PFSK-1 (cell line): ENCODE results near the gene MCRIP2.

Source experiments
- FOXP2 ChIP-seq: optimal IDR thresholded peaks from 2 replicates; pipeline ENCODE3; 2011; ENCODE audit warnings: borderline replicate concordance, control low read depth, inconsistent platforms; ENCODE audit not compliant: insufficient read depth; ENCODE audit errors: extremely low read length, extremely low read depth
- POLR2AphosphoS5 ChIP-seq: IDR thresholded peaks from 2 replicates; pipeline ENCODE4 v1.6.1; 2012; ENCODE audit warnings: low read depth, mild to moderate bottlenecking, control low read depth, low read length, moderate library complexity
- SIN3A ChIP-seq: IDR thresholded peaks from 2 replicates; pipeline ENCODE4 v1.6.1; 2012; ENCODE audit warnings: mild to moderate bottlenecking, low read length, moderate library complexity, borderline replicate concordance; ENCODE audit not compliant: insufficient read depth
- TAF1 ChIP-seq: IDR thresholded peaks from 2 replicates; pipeline ENCODE4 v1.6.1; 2012; ENCODE audit warnings: low read length, control low read depth, borderline replicate concordance; ENCODE audit not compliant: insufficient read depth
- TF ChIP-seq, protein P1 (sequence below), 2 experiments: IDR thresholded peaks; 2 replicates each; pipeline versions ENCODE4 v1.6.1 to v1.8.0; 2011 to 2012; ENCODE audit warnings: low read depth in 2 of 2, low read length in 2 of 2, control low read depth in 1 of 2, inconsistent platforms in 1 of 2, mild to moderate bottlenecking in 1 of 2, moderate library complexity in 1 of 2; ENCODE audit not compliant: insufficient read depth in 1 of 2

MCRIP2 gene

DNA sequence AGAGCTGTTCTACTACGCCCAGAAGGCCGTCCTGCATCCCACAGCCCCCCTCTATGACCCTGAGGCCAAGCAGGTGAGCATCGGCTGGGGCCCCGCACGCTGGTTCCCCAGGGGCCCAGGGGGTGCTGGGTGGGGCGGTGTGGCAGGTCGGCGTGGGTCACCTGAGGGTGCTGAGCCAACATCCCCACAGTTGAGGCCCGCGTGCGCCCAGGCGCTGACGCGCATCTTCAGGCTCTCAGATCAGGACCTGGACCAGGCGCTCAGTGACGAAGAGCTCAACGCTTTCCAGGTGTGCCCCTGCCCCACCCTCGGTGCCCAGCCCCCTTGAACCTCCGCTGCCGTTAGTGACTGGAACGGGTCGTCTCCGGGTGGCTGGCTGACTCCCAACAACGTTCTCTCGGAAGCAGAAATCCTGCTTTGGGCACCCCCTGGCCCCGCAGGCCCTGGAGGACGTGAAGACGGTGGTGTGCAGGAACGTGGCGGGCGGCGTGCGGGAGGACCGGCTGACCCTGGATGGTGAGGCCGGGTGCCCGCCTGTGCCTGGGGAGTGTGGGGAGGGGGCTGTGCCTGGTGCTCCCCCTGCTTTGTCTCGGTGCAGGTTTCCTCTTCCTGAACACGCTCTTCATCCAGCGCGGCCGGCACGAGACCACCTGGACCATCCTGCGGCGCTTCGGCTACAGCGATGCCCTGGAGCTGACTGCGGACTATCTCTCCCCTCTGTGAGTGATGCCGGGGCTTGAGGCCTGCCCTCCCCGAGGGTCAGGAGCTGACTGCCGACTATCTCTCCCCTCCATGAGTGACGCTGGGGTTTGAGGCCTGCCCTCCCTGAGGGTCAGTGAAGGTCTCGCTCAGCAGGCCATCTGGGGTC lies 29.1 kb downstream of the MCRIP2 start:
- TF ChIP-seq POLR2AphosphoS5 (no peak), TAF1 (no peak), FOXP2 (no peak), SIN3A (no peak)
- TF ChIP-seq, protein P1, sequence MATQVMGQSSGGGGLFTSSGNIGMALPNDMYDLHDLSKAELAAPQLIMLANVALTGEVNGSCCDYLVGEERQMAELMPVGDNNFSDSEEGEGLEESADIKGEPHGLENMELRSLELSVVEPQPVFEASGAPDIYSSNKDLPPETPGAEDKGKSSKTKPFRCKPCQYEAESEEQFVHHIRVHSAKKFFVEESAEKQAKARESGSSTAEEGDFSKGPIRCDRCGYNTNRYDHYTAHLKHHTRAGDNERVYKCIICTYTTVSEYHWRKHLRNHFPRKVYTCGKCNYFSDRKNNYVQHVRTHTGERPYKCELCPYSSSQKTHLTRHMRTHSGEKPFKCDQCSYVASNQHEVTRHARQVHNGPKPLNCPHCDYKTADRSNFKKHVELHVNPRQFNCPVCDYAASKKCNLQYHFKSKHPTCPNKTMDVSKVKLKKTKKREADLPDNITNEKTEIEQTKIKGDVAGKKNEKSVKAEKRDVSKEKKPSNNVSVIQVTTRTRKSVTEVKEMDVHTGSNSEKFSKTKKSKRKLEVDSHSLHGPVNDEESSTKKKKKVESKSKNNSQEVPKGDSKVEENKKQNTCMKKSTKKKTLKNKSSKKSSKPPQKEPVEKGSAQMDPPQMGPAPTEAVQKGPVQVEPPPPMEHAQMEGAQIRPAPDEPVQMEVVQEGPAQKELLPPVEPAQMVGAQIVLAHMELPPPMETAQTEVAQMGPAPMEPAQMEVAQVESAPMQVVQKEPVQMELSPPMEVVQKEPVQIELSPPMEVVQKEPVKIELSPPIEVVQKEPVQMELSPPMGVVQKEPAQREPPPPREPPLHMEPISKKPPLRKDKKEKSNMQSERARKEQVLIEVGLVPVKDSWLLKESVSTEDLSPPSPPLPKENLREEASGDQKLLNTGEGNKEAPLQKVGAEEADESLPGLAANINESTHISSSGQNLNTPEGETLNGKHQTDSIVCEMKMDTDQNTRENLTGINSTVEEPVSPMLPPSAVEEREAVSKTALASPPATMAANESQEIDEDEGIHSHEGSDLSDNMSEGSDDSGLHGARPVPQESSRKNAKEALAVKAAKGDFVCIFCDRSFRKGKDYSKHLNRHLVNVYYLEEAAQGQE (IDR thresholded peaks at IDR 0.05; ENCODE audit: insufficient read depth in 1 of 2, low read depth in 2 of 2, low read length in 2 of 2): no peak

DNA sequence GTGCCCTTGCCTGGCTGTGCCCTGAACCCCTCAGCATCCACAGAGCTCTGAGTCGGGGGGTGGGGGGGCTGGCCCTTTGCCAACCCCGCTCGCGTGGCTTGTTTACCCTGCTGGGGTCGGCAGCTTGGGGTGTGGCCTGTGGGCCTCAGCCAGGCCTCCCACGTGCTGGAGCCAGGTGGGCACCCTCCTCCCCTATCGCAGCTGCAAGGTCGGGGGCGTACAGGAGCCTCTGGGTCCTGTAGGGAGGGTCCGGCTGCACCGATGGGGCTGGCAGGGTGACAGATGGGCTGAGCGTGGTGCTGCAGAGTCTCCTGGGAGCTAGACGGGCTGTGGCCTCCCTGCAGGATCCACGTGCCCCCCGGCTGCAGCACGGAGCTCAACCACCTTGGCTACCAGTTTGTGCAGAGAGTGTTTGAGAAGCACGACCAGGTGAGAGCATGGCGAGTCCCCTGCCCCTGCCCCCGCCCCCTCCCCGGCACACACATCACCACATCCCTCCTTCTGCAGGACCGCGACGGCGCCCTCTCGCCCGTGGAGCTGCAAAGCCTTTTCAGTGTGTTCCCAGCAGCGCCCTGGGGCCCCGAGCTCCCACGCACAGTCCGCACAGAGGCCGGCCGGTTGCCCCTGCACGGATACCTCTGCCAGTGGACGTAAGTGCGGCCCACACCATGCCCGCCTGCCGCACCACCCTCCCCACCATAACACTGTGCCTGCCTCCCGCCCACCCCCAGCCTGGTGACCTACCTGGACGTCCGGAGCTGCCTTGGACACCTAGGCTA lies 29.9 kb downstream of the MCRIP2 start:
- TF ChIP-seq, protein P1 (IDR thresholded peaks at IDR 0.05; ENCODE audit: insufficient read depth in 1 of 2, low read depth in 2 of 2, low read length in 2 of 2): no peak
- TF ChIP-seq TAF1 (no peak), SIN3A (no peak), FOXP2 (no peak), POLR2AphosphoS5 (no peak)

DNA sequence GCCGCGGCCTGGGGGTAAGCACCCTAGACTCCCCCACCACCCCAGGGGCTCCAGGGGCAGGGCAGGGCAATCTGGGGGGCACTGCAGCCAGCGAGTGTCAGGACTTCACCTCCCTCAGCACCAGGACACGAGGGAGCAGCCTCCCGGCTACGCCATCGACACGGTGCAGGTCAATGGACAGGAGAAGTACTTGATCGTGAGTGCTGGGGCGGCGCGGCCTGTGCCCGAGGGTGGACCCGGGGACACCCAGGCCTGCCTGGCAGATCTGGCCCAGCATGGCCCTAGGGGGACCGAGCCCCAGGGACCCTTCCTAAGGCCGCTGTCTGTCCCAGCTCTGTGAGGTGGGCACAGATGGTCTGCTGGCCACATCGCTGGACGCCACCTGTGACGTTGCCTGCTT lies 30.7 kb downstream of the MCRIP2 start:
- TF ChIP-seq TAF1 (no peak), POLR2AphosphoS5 (no peak), FOXP2 (no peak), SIN3A (no peak)
- TF ChIP-seq, protein P1 (IDR thresholded peaks at IDR 0.05; ENCODE audit: insufficient read depth in 1 of 2, low read depth in 2 of 2, low read length in 2 of 2): no peak

DNA sequence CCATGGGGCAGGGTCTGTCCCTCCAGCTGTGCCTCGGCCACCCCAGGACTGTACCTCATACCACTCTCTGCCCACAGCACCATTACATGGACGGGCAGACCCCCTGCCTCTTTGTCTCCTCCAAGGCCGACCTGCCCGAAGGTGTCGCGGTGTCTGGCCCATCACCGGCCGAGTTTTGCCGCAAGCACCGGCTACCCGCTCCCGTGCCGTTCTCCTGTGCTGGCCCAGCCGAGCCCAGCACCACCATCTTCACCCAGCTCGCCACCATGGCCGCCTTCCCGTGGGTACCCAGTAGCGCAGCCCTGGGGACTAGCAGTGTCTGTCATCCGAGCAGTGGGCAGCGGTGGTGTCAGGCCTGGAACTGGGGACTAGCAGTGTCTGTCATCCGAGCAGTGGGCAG lies 31.2 kb downstream of the MCRIP2 start:
- TF ChIP-seq, protein P1 (IDR thresholded peaks at IDR 0.05; ENCODE audit: insufficient read depth in 1 of 2, low read depth in 2 of 2, low read length in 2 of 2): no peak
- TF ChIP-seq SIN3A (no peak), FOXP2 (no peak), TAF1 (no peak), POLR2AphosphoS5 (no peak)
